Measurements from ENCODE around the gene RBMS3.

The RBMS3 gene

GRCh38 chr3:29887451-29887850 is 606.6 kb downstream of the RBMS3 start:
- DNase-seq = no peak

GRCh38 chr3:29889215-29889614 is 608.3 kb downstream of the RBMS3 start:
- H3K27me3 Mint-ChIP-seq = peaks cover 5% of the 10 kb centered on the region
- H3K4me3 Mint-ChIP-seq = no peak overlapping the region

More at GRCh38 chr3:29887451-29887850, 606.6 kb downstream of the RBMS3 start:
- Mint-ChIP-seq H3K27ac (no peak overlapping the region), H3K36me3 (ENCODE audit: low read depth) (no peaks in the 10 kb centered on the region), H3K4me3 (no peak overlapping the region), H3K27me3 (peaks cover 3% of the 10 kb centered on the region), H3K4me1 (ENCODE audit: low read depth) (no peaks in the 10 kb centered on the region), H3K9me3 (no peaks in the 10 kb centered on the region)

GRCh38 chr3:29890801-29891200 is 609.9 kb downstream of the RBMS3 start:
- H3K36me3 Mint-ChIP-seq (ENCODE audit: low read depth) = no peaks in the 10 kb centered on the region
- no peak overlapping the region for H3K4me3 Mint-ChIP-seq
- no peaks in the 10 kb centered on the region for H3K4me1 Mint-ChIP-seq (ENCODE audit: low read depth)
- no peaks in the 10 kb centered on the region for H3K9me3 Mint-ChIP-seq
- DNase-seq = no peak
- H3K27me3 Mint-ChIP-seq = peaks cover 5% of the 10 kb centered on the region
- H3K27ac Mint-ChIP-seq = no peak overlapping the region

More at GRCh38 chr3:29889215-29889614, 608.3 kb downstream of the RBMS3 start:
- H3K36me3 Mint-ChIP-seq (ENCODE audit: low read depth) = no peaks in the 10 kb centered on the region
- no peaks in the 10 kb centered on the region for H3K9me3 Mint-ChIP-seq
- no peak for DNase-seq
- H3K4me1 Mint-ChIP-seq (ENCODE audit: low read depth) = no peaks in the 10 kb centered on the region
- no peak overlapping the region for H3K27ac Mint-ChIP-seq

GRCh38 chr3:29892976-29893554 is 612.2 kb downstream of the RBMS3 start:
- H3K36me3 Mint-ChIP-seq (ENCODE audit: low read depth) = no peaks in the 10 kb centered on the region
- H3K4me1 Mint-ChIP-seq (ENCODE audit: low read depth) = no peaks in the 10 kb centered on the region
- H3K27ac Mint-ChIP-seq = no peak overlapping the region
- H3K9me3 Mint-ChIP-seq = no peaks in the 10 kb centered on the region
- DNase-seq = no peak
- H3K4me3 Mint-ChIP-seq = no peak overlapping the region
- H3K27me3 Mint-ChIP-seq = peaks cover 8% of the 10 kb centered on the region

GRCh38 chr3:29896856-29897255 is 616.0 kb downstream of the RBMS3 start:
- no peak for DNase-seq
- Mint-ChIP-seq H3K4me1 (ENCODE audit: low read depth) (no peaks in the 10 kb centered on the region), H3K9me3 (no peaks in the 10 kb centered on the region), H3K4me3 (no peak overlapping the region), H3K27ac (no peak overlapping the region), H3K27me3 (peaks cover 8% of the 10 kb centered on the region), H3K36me3 (ENCODE audit: low read depth) (no peaks in the 10 kb centered on the region)

GRCh38 chr3:29898171-29898965 is 617.5 kb downstream of the RBMS3 start:
- H3K27ac Mint-ChIP-seq = no peak overlapping the region
- no peaks in the 10 kb centered on the region for H3K4me1 Mint-ChIP-seq (ENCODE audit: low read depth)
- no peak for DNase-seq
- H3K9me3 Mint-ChIP-seq = no peaks in the 10 kb centered on the region
- H3K27me3 Mint-ChIP-seq = peaks cover 8% of the 10 kb centered on the region
- H3K4me3 Mint-ChIP-seq = no peak overlapping the region
- H3K36me3 Mint-ChIP-seq (ENCODE audit: low read depth) = no peaks in the 10 kb centered on the region

- Mint-ChIP-seq H3K36me3 (ENCODE audit: low read depth) (no peaks in the 10 kb centered on the region), H3K27me3 (peaks cover 8% of the 10 kb centered on the region), H3K27ac (no peak overlapping the region), H3K4me3 (no peak overlapping the region), H3K9me3 (no peaks in the 10 kb centered on the region), H3K4me1 (ENCODE audit: low read depth) (no peaks in the 10 kb centered on the region)
- DNase-seq = no peak
Measured at GRCh38 chr3:29899021-29899420, 618.1 kb downstream of the RBMS3 start.

- H3K27ac Mint-ChIP-seq = no peak overlapping the region
- DNase-seq = no peak
- no peak overlapping the region for H3K4me3 Mint-ChIP-seq
- no peaks in the 10 kb centered on the region for H3K4me1 Mint-ChIP-seq (ENCODE audit: low read depth)
- peaks cover 6% of the 10 kb centered on the region for H3K27me3 Mint-ChIP-seq
- no peaks in the 10 kb centered on the region for H3K36me3 Mint-ChIP-seq (ENCODE audit: low read depth)
- no peaks in the 10 kb centered on the region for H3K9me3 Mint-ChIP-seq
Measured at GRCh38 chr3:29901097-29901496, 620.2 kb downstream of the RBMS3 start.

- Mint-ChIP-seq H3K9me3 (no peaks in the 10 kb centered on the region), H3K36me3 (ENCODE audit: low read depth) (no peaks in the 10 kb centered on the region), H3K27ac (no peak overlapping the region), H3K27me3 (no peaks in the 10 kb centered on the region), H3K4me3 (no peak overlapping the region), H3K4me1 (ENCODE audit: low read depth) (no peaks in the 10 kb centered on the region)
- DNase-seq = no peak
Measured at GRCh38 chr3:29903600-29903999, 622.7 kb downstream of the RBMS3 start.

- Mint-ChIP-seq H3K27ac (no peak overlapping the region), H3K9me3 (no peaks in the 10 kb centered on the region), H3K36me3 (ENCODE audit: low read depth) (no peaks in the 10 kb centered on the region), H3K4me3 (no peak overlapping the region), H3K4me1 (ENCODE audit: low read depth) (no peaks in the 10 kb centered on the region), H3K27me3 (peaks cover 6% of the 10 kb centered on the region)
- DNase-seq = no peak
Measured at GRCh38 chr3:29906906-29907305, 626.0 kb downstream of the RBMS3 start.

- Mint-ChIP-seq H3K4me1 (ENCODE audit: low read depth) (peaks cover 5% of the 10 kb centered on the region), H3K27me3 (peaks cover 6% of the 10 kb centered on the region), H3K27ac (no peak overlapping the region), H3K9me3 (no peaks in the 10 kb centered on the region), H3K4me3 (no peak overlapping the region), H3K36me3 (ENCODE audit: low read depth) (no peaks in the 10 kb centered on the region)
- DNase-seq = no peak
Measured at GRCh38 chr3:29912600-29913288, 631.9 kb downstream of the RBMS3 start.

GRCh38 chr3:29914861-29915524 is 634.1 kb downstream of the RBMS3 start:
- Mint-ChIP-seq H3K4me3 (no peak overlapping the region), H3K9me3 (no peaks in the 10 kb centered on the region), H3K36me3 (ENCODE audit: low read depth) (no peaks in the 10 kb centered on the region), H3K4me1 (ENCODE audit: low read depth) (peaks cover 5% of the 10 kb centered on the region), H3K27ac (no peak overlapping the region), H3K27me3 (peaks cover 6% of the 10 kb centered on the region)
- no peak for DNase-seq

- DNase-seq = no peak
- Mint-ChIP-seq H3K36me3 (ENCODE audit: low read depth) (no peaks in the 10 kb centered on the region), H3K4me1 (ENCODE audit: low read depth) (peaks cover 5% of the 10 kb centered on the region), H3K27ac (no peak overlapping the region), H3K27me3 (peaks cover 6% of the 10 kb centered on the region), H3K4me3 (no peak overlapping the region), H3K9me3 (no peaks in the 10 kb centered on the region)
Measured at GRCh38 chr3:29919571-29919970, 638.7 kb downstream of the RBMS3 start.

GRCh38 chr3:29922992-29923746 is 642.3 kb downstream of the RBMS3 start:
- no peak for DNase-seq
- H3K27me3 Mint-ChIP-seq = peaks cover 6% of the 10 kb centered on the region
- H3K27ac Mint-ChIP-seq = no peak overlapping the region

More at GRCh38 chr3:29922992-29923746, 642.3 kb downstream of the RBMS3 start:
- H3K4me1 Mint-ChIP-seq (ENCODE audit: low read depth) = no peaks in the 10 kb centered on the region
- H3K9me3 Mint-ChIP-seq = no peaks in the 10 kb centered on the region
- no peaks in the 10 kb centered on the region for H3K36me3 Mint-ChIP-seq (ENCODE audit: low read depth)
- H3K4me3 Mint-ChIP-seq = no peak overlapping the region
